PC-9 (cell line): ENCODE data around the gene LRRTM4. TPM values are rescaled to one million over a fixed set of nuclear protein-coding genes. Genes with fewer than 3 reads are reported as not detected.

Source experiments
- BruUV-seq: library from RNA; stranded (reverse); fragments of 400-500 nt; replicated peaks from 2 replicates; lab custom pipeline; 2021; lab: Mats Ljungman, UMichigan
- CTCF ChIA-PET: fragments of 300-600 bp; sonication (Branson Sonifier 250); formaldehyde crosslinking; loops from one replicate; lab custom pipeline; 2022; ENCODE audit warnings: antibody characterized with exemption; lab: Charles Lee
- POLR2A ChIA-PET: fragments of 300-600 bp; sonication (Branson Sonifier 250); formaldehyde crosslinking; loops from one replicate; lab custom pipeline; 2022; ENCODE audit warnings: antibody characterized with exemption; ENCODE audit not compliant: unreplicated experiment; lab: Charles Lee
- DNase-seq, 2 experiments: peaks; one replicate each; pipeline versions ENCODE4 v3.0.0 to v3.0.0-alpha.2; 2015 to 2022; ENCODE audit warnings: mixed read lengths in 1 of 2
- H2AFZ ChIP-seq: fragments of 200-600 bp; sonication (generic); 2 replicates; pipeline ENCODE4 v1.8.1; 2017; ENCODE audit warnings: antibody characterized with exemption
- H3F3A ChIP-seq: fragments of 200-600 bp; sonication (generic); 2 replicates; pipeline ENCODE4 v1.8.1; 2017; ENCODE audit warnings: antibody characterized with exemption, mild to moderate bottlenecking, low read depth; ENCODE audit not compliant: insufficient read depth
- H3K27ac ChIP-seq: fragments of 200-600 bp; sonication (generic); 2 replicates; pipeline ENCODE4 v1.6.1; 2016; ENCODE audit warnings: mixed run types
- H3K27me3 ChIP-seq: fragments of 200-600 bp; sonication (generic); 2 replicates; pipeline ENCODE4 v1.6.1; 2016; ENCODE audit warnings: low read depth, mixed run types; ENCODE audit not compliant: insufficient read depth
- H3K36me3 ChIP-seq: fragments of 200-600 bp; sonication (generic); 2 replicates; pipeline ENCODE4 v1.6.1; 2016; ENCODE audit warnings: low read depth, mixed run types
- H3K4me1 ChIP-seq: fragments of 200-600 bp; sonication (generic); replicated peaks from 2 replicates; pipeline ENCODE4 v1.6.1; 2016; ENCODE audit warnings: mixed run types; ENCODE audit not compliant: insufficient read depth
- H3K4me2 ChIP-seq: fragments of 200-600 bp; sonication (generic); 2 replicates; pipeline ENCODE4 v1.6.1; 2017; ENCODE audit warnings: mixed run types
- H3K4me3 ChIP-seq: fragments of 200-600 bp; sonication (generic); 2 replicates; pipeline ENCODE4 v1.6.1; 2016; ENCODE audit warnings: mixed run types
- H3K79me2 ChIP-seq: fragments of 200-600 bp; sonication (generic); 2 replicates; pipeline ENCODE4 v1.6.1; 2017; ENCODE audit warnings: low read depth, mixed run types
- H3K9me2 ChIP-seq: fragments of 200-600 bp; sonication (generic); 2 replicates; pipeline ENCODE4 v1.8.1; 2017; ENCODE audit warnings: mild to moderate bottlenecking; ENCODE audit not compliant: insufficient read depth
- H3K9me3 ChIP-seq: fragments of 200-600 bp; sonication (generic); 2 replicates; pipeline ENCODE4 v1.8.1; 2016; ENCODE audit warnings: low read depth; ENCODE audit not compliant: insufficient read depth
- H4K20me1 ChIP-seq: fragments of 200-600 bp; sonication (generic); 2 replicates; pipeline ENCODE4 v1.8.1; 2017; ENCODE audit not compliant: insufficient read depth
- EZH2 ChIP-seq: fragments of 200-600 bp; sonication (generic); IDR thresholded peaks from 2 replicates; pipeline ENCODE4 v1.8.0; 2017; ENCODE audit warnings: antibody characterized with exemption, low read depth
- intact Hi-C: fragments of 100-400 bp; cut with micrococcal nuclease; formaldehyde crosslinking; loops from one replicate; pipeline ENCODE4 v1.10.0; 2022; ENCODE audit not compliant: unreplicated experiment
- total RNA-seq: library from RNA; stranded (reverse); gene quantifications from 2 replicates; pipeline ENCODE4 v1.2.3, GENCODE V29; 2021
- TF ChIP-seq, protein P1 (sequence below): fragments of 200-600 bp; sonication (generic); conservative IDR thresholded peaks from 2 replicates; pipeline ENCODE4 v1.6.1; 2017; ENCODE audit warnings: mixed run types, antibody characterized with exemption, mild to moderate bottlenecking, moderate library complexity

Gene LRRTM4
- total RNA-seq, 1 experiment from 2014 or later, result 2.2 TPM

DNA sequence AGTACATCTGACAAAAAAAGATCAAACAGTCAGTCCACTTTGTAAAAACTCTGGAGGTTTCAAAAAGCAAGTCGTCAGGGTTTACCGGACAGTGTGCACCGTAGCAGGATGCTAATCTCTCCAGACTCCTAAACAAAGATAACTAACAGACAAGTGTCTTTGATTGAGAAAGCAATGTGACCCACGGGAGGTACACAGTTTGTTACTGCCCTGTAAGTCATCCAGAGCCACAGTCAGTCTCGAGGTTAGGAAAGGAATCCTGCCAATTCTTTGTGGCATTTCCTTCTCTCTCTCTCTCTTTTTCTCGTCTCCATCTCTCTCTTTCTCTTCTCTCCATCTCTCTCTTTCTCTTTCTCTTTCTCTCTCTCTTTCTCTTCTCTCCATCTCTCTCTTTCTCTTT lies 42.8 kb downstream of the LRRTM4 start:
- H2AFZ ChIP-seq, result no peak overlapping the region
- TF ChIP-seq EZH2, result no peak
- TF ChIP-seq, protein P1, sequence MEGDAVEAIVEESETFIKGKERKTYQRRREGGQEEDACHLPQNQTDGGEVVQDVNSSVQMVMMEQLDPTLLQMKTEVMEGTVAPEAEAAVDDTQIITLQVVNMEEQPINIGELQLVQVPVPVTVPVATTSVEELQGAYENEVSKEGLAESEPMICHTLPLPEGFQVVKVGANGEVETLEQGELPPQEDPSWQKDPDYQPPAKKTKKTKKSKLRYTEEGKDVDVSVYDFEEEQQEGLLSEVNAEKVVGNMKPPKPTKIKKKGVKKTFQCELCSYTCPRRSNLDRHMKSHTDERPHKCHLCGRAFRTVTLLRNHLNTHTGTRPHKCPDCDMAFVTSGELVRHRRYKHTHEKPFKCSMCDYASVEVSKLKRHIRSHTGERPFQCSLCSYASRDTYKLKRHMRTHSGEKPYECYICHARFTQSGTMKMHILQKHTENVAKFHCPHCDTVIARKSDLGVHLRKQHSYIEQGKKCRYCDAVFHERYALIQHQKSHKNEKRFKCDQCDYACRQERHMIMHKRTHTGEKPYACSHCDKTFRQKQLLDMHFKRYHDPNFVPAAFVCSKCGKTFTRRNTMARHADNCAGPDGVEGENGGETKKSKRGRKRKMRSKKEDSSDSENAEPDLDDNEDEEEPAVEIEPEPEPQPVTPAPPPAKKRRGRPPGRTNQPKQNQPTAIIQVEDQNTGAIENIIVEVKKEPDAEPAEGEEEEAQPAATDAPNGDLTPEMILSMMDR, result no peak
- H3K4me1 ChIP-seq, result no peaks in the 10 kb centered on the region
- no peaks in the 10 kb centered on the region for H3K27me3 ChIP-seq
- POLR2A ChIA-PET, result no interaction called here
- H3K4me3 ChIP-seq, result no peak overlapping the region
- no TSS peak for BruUV-seq
- no peaks in the 10 kb centered on the region for H3K36me3 ChIP-seq
- H3K9me2 ChIP-seq, result no peaks in the 10 kb centered on the region
- intact Hi-C loops, result no loop called here
- no peaks in the 10 kb centered on the region for H3F3A ChIP-seq
- no peaks in the 10 kb centered on the region for H4K20me1 ChIP-seq
- H3K27ac ChIP-seq, result no peak overlapping the region
- no peak for DNase-seq
- H3K79me2 ChIP-seq, result no peaks in the 10 kb centered on the region
- H3K9me3 ChIP-seq, result no peaks in the 10 kb centered on the region
- CTCF ChIA-PET, result no interaction called here
- H3K4me2 ChIP-seq, result no peak overlapping the region

DNA sequence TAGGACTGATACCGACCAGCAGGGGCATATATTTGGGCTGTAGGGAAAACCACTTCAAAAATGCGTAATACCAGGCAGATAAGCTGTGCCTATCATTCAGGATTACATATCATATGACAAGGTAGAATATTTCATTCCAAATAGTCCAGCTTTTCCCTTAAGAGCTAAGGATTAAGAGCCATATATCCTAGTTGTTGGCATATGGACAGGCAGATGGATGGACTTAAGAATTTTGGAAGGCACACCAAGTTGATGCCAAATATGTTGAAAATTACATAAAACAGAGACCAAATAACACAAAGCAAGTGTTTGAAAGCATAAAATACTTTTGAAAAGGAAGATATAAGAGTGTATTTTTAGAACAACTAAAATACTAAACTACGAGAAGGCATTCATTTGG lies 52.1 kb downstream of the LRRTM4 start:
- POLR2A ChIA-PET, result no interaction called here
- CTCF ChIA-PET, result no interaction called here

DNA sequence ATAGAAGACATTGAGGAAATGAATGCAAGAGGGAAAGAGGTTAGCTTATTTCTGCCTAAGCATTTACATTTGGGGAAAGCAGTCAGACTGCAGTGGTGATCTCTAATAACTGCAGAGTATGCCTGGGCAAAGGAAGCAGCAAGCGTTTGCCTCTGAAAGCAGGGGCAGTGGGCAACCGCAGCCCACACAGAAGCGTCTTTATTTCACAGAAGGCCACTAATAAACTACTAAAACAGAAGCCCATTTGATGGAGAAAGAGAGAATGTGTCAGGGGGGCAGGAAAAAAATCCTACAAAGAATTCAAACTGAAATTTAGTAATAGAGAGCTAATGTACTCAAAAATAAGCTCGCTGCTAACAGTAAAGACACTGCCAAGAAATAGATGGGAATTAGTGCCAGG lies 53.1 kb downstream of the LRRTM4 start:
- Histone ChIP-seq H3F3A (no peaks in the 10 kb centered on the region), H2AFZ (no peak overlapping the region), H3K4me1 (no peaks in the 10 kb centered on the region), H3K4me3 (no peak overlapping the region), H3K27ac (no peak overlapping the region), H3K36me3 (no peaks in the 10 kb centered on the region), H3K9me3 (no peaks in the 10 kb centered on the region), H3K4me2 (no peak overlapping the region), H3K9me2 (no peaks in the 10 kb centered on the region), H4K20me1 (no peaks in the 10 kb centered on the region), H3K79me2 (no peaks in the 10 kb centered on the region), H3K27me3 (no peaks in the 10 kb centered on the region)
- CTCF ChIA-PET, result no interaction called here
- intact Hi-C loops, result no loop called here
- no peak for TF ChIP-seq EZH2
- TF ChIP-seq, protein P1, result no peak
- no peak for DNase-seq
- POLR2A ChIA-PET, result no interaction called here
- no TSS peak for BruUV-seq

More for the DNA sequence above, 52.1 kb downstream of the LRRTM4 start:
- Histone ChIP-seq H3F3A (no peaks in the 10 kb centered on the region), H3K79me2 (no peaks in the 10 kb centered on the region), H3K36me3 (no peaks in the 10 kb centered on the region), H4K20me1 (no peaks in the 10 kb centered on the region), H3K9me2 (no peaks in the 10 kb centered on the region), H3K4me1 (no peaks in the 10 kb centered on the region), H3K4me3 (no peak overlapping the region), H3K27me3 (no peaks in the 10 kb centered on the region), H2AFZ (no peak overlapping the region), H3K4me2 (no peak overlapping the region), H3K27ac (no peak overlapping the region), H3K9me3 (no peaks in the 10 kb centered on the region)
- no TSS peak for BruUV-seq
- no peak for DNase-seq
- TF ChIP-seq, protein P1, result no peak
- intact Hi-C loops, result no loop called here
